ENCODE measurements around the gene LY6G6D. TPM values are rescaled to one million over a fixed set of nuclear protein-coding genes. Genes with fewer than 3 reads are reported as not detected.

LY6G6D gene
- total RNA-seq, 1 experiment from 2014 or later: not detected

GRCh38 chr6:31727717-31728671 lies 12.8 kb downstream of the LY6G6D start:
- Histone ChIP-seq H2AFZ (ENCODE audit: low read length) (no peak overlapping the region), H3K4me3 (ENCODE audit: low read length) (peak overlapping the region; percentile 77), H3F3A (ENCODE audit: low read length, unreplicated experiment) (peaks cover 4% of the 10 kb centered on the region), H3K4me1 (ENCODE audit: insufficient read depth, low read length) (no peaks in the 10 kb centered on the region), H3K9me3 (ENCODE audit: low read length) (no peaks in the 10 kb centered on the region), H3K36me3 (ENCODE audit: low read depth, low read length) (peaks cover 21% of the 10 kb centered on the region), H3K27me3 (ENCODE audit: low read length) (no peaks in the 10 kb centered on the region), H3K27ac (ENCODE audit: low read length) (no peak overlapping the region), H3K79me2 (ENCODE audit: low read length) (peaks cover under 1% of the 10 kb centered on the region; the same call in 1 of the 2 replicates), H3K9ac (ENCODE audit: low read length) (no peak overlapping the region), H3K4me2 (ENCODE audit: low read length) (peak overlapping the region; percentile 89), H4K20me1 (ENCODE audit: low read length) (no peaks in the 10 kb centered on the region), H3K9me2 (replicated peaks; ENCODE audit: low read length) (no peaks in the 10 kb centered on the region)
- ChIA-PET CTCF (no interaction called here), POLR2A (ENCODE audit: unreplicated experiment) (no interaction called here)
- TF ChIP-seq, protein P1, sequence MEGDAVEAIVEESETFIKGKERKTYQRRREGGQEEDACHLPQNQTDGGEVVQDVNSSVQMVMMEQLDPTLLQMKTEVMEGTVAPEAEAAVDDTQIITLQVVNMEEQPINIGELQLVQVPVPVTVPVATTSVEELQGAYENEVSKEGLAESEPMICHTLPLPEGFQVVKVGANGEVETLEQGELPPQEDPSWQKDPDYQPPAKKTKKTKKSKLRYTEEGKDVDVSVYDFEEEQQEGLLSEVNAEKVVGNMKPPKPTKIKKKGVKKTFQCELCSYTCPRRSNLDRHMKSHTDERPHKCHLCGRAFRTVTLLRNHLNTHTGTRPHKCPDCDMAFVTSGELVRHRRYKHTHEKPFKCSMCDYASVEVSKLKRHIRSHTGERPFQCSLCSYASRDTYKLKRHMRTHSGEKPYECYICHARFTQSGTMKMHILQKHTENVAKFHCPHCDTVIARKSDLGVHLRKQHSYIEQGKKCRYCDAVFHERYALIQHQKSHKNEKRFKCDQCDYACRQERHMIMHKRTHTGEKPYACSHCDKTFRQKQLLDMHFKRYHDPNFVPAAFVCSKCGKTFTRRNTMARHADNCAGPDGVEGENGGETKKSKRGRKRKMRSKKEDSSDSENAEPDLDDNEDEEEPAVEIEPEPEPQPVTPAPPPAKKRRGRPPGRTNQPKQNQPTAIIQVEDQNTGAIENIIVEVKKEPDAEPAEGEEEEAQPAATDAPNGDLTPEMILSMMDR (conservative IDR thresholded peaks at IDR 0.05; ENCODE audit: low read depth, low read length): no peak
- no peak for TF ChIP-seq EZH2 (IDR thresholded peaks at IDR 0.05; ENCODE audit: low read length, unreplicated experiment)
- no peak for TF ChIP-seq EZH2phosphoT487 (IDR thresholded peaks at IDR 0.05; ENCODE audit: borderline replicate concordance, low read length)
- intact Hi-C loops (cut with micrococcal nuclease): no loop called here
- ATAC-seq: no peak
- BruUV-seq (replicated peaks): no TSS peak
- no peak for DNase-seq

GRCh38 chr6:31728767-31729514 lies 13.8 kb downstream of the LY6G6D start, which contains the start of gene DDAH2:
TSS of gene DDAH2 (minus strand) at chr6:31729299. CDS start at chr6:31729161, 138 bp downstream.
- no peak for DNase-seq
- POLR2A ChIA-PET (ENCODE audit: unreplicated experiment): interaction anchor here (0.6 kb wide), 1 partner anchor 24 kb away, joined by 3 read pairs; no protein-coding TSS in a partner anchor
- Histone ChIP-seq H3K9me2 (replicated peaks; ENCODE audit: low read length) (no peaks in the 10 kb centered on the region), H3K79me2 (ENCODE audit: low read length) (peaks cover 10% of the 10 kb centered on the region), H3F3A (ENCODE audit: low read length, unreplicated experiment) (peaks cover 4% of the 10 kb centered on the region), H3K4me2 (ENCODE audit: low read length) (peak within 1 kb of the TSS; percentile 89), H3K4me1 (ENCODE audit: insufficient read depth, low read length) (peaks cover 5% of the 10 kb centered on the region), H4K20me1 (ENCODE audit: low read length) (peaks cover 6% of the 10 kb centered on the region), H3K27me3 (ENCODE audit: low read length) (no peaks in the 10 kb centered on the region), H3K27ac (ENCODE audit: low read length) (peak within 1 kb of the TSS; percentile 30), H3K36me3 (ENCODE audit: low read depth, low read length) (peaks cover 30% of the 10 kb centered on the region), H3K4me3 (ENCODE audit: low read length) (peak within 1 kb of the TSS; percentile 77), H2AFZ (ENCODE audit: low read length) (peak within 1 kb of the TSS; percentile 76), H3K9me3 (ENCODE audit: low read length) (no peaks in the 10 kb centered on the region), H3K9ac (ENCODE audit: low read length) (peak within 1 kb of the TSS; percentile 58)
- CTCF ChIA-PET: interaction anchor here (1.2 to 1.5 kb wide), 2 partner anchors 24 to 41 kb away, joined by 4 to 7 read pairs; no protein-coding TSS in a partner anchor
- peak; percentile 33 for ATAC-seq
- intact Hi-C loops (cut with micrococcal nuclease): loop anchor here (1.0 kb wide), 1 partner anchor 40 kb away; no protein-coding TSS in a partner anchor
- TSS peak; percentile 26 for BruUV-seq (replicated peaks)
- TF ChIP-seq EZH2phosphoT487 (IDR thresholded peaks at IDR 0.05; ENCODE audit: borderline replicate concordance, low read length) (no peak), EZH2 (IDR thresholded peaks at IDR 0.05; ENCODE audit: low read length, unreplicated experiment) (no peak)
- TF ChIP-seq, protein P1 (conservative IDR thresholded peaks at IDR 0.05; ENCODE audit: low read depth, low read length): no peak; the same call in 1 of the 2 replicates

Measured in PC-3 (cell line).